Left cardiac atrium (tissue), 4 donors: ENCODE measurements around the gene MAP3K3. TPM values are rescaled to one million over a fixed set of nuclear protein-coding genes. Genes with fewer than 3 reads are reported as not detected.

Source experiments
- ATAC-seq, 2 donors: fragments of 200-7000 bp; cut with Tn5 transposase; one replicate each; pipeline ENCODE4 v1.9.1; 2020; ENCODE audit warnings: mild to moderate bottlenecking in 2 of 2, moderate library complexity in 2 of 2
- DNase-seq: peaks from one replicate; pipeline ENCODE4 v3.0.0-alpha.2; 2020
- intact Hi-C, 2 donors: fragments of 100-400 bp; cut with DNase I; formaldehyde crosslinking; loops; one replicate each; pipeline versions ENCODE4 v1.14.1 to v1.15.1; 2022 to 2023
- total RNA-seq, 2 donors: library from RNA; stranded (reverse); fragmentation: NEBNext Ultra II Directional; extraction: Animal tissue kit (Norgen Biotek cat#: 25700); gene quantifications; one replicate each; pipeline ENCODE4 v1.2.1, GENCODE V29; 2021
- donor health status: DM: no; HTN: yes; CAD: no.
- donor health status: DM: no; HTN: yes; CAD: no; lungs with severe emphysema.
- donor health status: DM: yes; HTN: yes; CAD: no.
- donor health status: Dilated cardiomyopathy.

The MAP3K3 gene
- total RNA-seq, 2 donors from 2014 or later = 38.2 to 45.3 TPM

GRCh38 chr17:63645775-63646487 lies 23.7 kb downstream of the MAP3K3 start:
- no peak for DNase-seq
- ATAC-seq = peak in 1 of 2 donors; percentile 48
- intact Hi-C loops = no loop called here

GRCh38 chr17:63646488-63646806 lies 24.2 kb downstream of the MAP3K3 start:
- intact Hi-C loops = no loop called here
- no peak for DNase-seq
- peak in 1 of 2 donors; percentile 8 for ATAC-seq

- DNase-seq (no peak), ATAC-seq (no peak)
- intact Hi-C loops = no loop called here
Observed at GRCh38 chr17:63647065-63647725, 25.0 kb downstream of the MAP3K3 start.

GRCh38 chr17:63647936-63648335 lies 25.7 kb downstream of the MAP3K3 start:
- DNase-seq = no peak
- intact Hi-C loops = no loop called here
- ATAC-seq = no peak

GRCh38 chr17:63649813-63650212 lies 27.6 kb downstream of the MAP3K3 start:
- intact Hi-C loops = no loop called here

GRCh38 chr17:63652106-63652505 lies 29.9 kb downstream of the MAP3K3 start:
- DNase-seq (no peak), ATAC-seq (no peak)
- intact Hi-C loops = no loop called here

More at GRCh38 chr17:63649813-63650212, 27.6 kb downstream of the MAP3K3 start:
- DNase-seq (no peak), ATAC-seq (peak in 1 of 2 donors; percentile 22)

- intact Hi-C loops = no loop called here
- ATAC-seq (peak in 1 of 2 donors; percentile 62), DNase-seq (no peak)
Observed at GRCh38 chr17:63653050-63653449, 30.8 kb downstream of the MAP3K3 start.

GRCh38 chr17:63657786-63658185 lies 35.6 kb downstream of the MAP3K3 start:
- no peak for DNase-seq
- intact Hi-C loops = no loop called here
- no peak for ATAC-seq

GRCh38 chr17:63658366-63658765 lies 36.1 kb downstream of the MAP3K3 start:
- ATAC-seq (no peak), DNase-seq (no peak)
- intact Hi-C loops = no loop called here

- intact Hi-C loops = no loop called here
Observed at GRCh38 chr17:63659850-63660249, 37.6 kb downstream of the MAP3K3 start.

GRCh38 chr17:63665527-63666214 lies 43.5 kb downstream of the MAP3K3 start:
- ATAC-seq (peak; percentile 71 to 75), DNase-seq (peak; percentile 35)
- intact Hi-C loops = no loop called here

More at GRCh38 chr17:63659850-63660249, 37.6 kb downstream of the MAP3K3 start:
- DNase-seq (no peak), ATAC-seq (no peak)

- DNase-seq (no peak), ATAC-seq (no peak)
- intact Hi-C loops = no loop called here
Observed at GRCh38 chr17:63672856-63673255, 50.6 kb downstream of the MAP3K3 start.

- intact Hi-C loops = no loop called here
Observed at GRCh38 chr17:63675231-63675606, 53.0 kb downstream of the MAP3K3 start.

GRCh38 chr17:63675607-63676546 lies 53.7 kb downstream of the MAP3K3 start:
- DNase-seq = peak; percentile 89

More at GRCh38 chr17:63675231-63675606, 53.0 kb downstream of the MAP3K3 start:
- DNase-seq = no peak
- peak; percentile 58 to 79 for ATAC-seq

GRCh38 chr17:63676584-63676983 lies 54.4 kb downstream of the MAP3K3 start:
- intact Hi-C loops = no loop called here
- DNase-seq = no peak
- no peak for ATAC-seq

More at GRCh38 chr17:63675607-63676546, 53.7 kb downstream of the MAP3K3 start:
- ATAC-seq = peak; percentile 94 to 95
- intact Hi-C loops = no loop called here

GRCh38 chr17:63679214-63679613 lies 57.0 kb downstream of the MAP3K3 start:
- no peak for ATAC-seq
- DNase-seq = no peak
- intact Hi-C loops = no loop called here

GRCh38 chr17:63680700-63681099 lies 58.5 kb downstream of the MAP3K3 start:
- ATAC-seq = no peak
- DNase-seq = no peak
- intact Hi-C loops = no loop called here

- ATAC-seq (peak in 1 of 2 donors; percentile 38), DNase-seq (no peak)
- intact Hi-C loops = no loop called here
Observed at GRCh38 chr17:63681530-63681929, 59.3 kb downstream of the MAP3K3 start.

GRCh38 chr17:63682441-63682840 lies 60.2 kb downstream of the MAP3K3 start:
- intact Hi-C loops = no loop called here
- ATAC-seq (no peak), DNase-seq (no peak)
